Neural cell (in vitro differentiated cells): ENCODE measurements around the gene TFDP2.
"Not testable (repeated sequence)": the region's sequence is repeated elsewhere in the genome, so short reads cannot be mapped to it uniquely, and the experiment has no call there.

Experiments
- CTCF ChIP-seq: fragments of 450-650 bp; IDR thresholded peaks from 2 replicates; pipeline ENCODE4 v1.5.1; 2014; ENCODE audit warnings: antibody characterized with exemption, mild to moderate bottlenecking, moderate library complexity; ENCODE audit not compliant: poor library complexity, severe bottlenecking
- EZH2 ChIP-seq: fragments of 200-600, 300-800 bp; shearing (Covaris generic), sonication (generic); IDR thresholded peaks from 2 replicates; pipeline ENCODE4 v1.6.1; 2014; ENCODE audit warnings: antibody characterized with exemption, low read length, borderline replicate concordance, mild to moderate bottlenecking; ENCODE audit not compliant: insufficient read depth, poor library complexity, severe bottlenecking

GRCh38 chr3:141925677-141926076 is 223.7 kb downstream of the TFDP2 start:
- TF ChIP-seq EZH2, CTCF: not testable (repeated sequence)
